Renal cortical epithelial cell (primary cell): ENCODE results near the gene MAP1S. TPM values are rescaled to one million over a fixed set of nuclear protein-coding genes. Genes with fewer than 3 reads are reported as not detected.

Experiments used
- DNase-seq: peaks from one replicate; pipeline ENCODE4 v3.0.0-alpha.2; 2011; ENCODE audit warnings: low read depth
- total RNA-seq: library from RNA; depleted of rRNA; stranded (reverse); fragments of >200 nt; gene quantifications from 2 replicates; pipeline ENCODE4 v1.2.3, GENCODE V29; 2014

MAP1S gene
- total RNA-seq, 1 donor from 2014 or later, result 43.3 TPM

DNA sequence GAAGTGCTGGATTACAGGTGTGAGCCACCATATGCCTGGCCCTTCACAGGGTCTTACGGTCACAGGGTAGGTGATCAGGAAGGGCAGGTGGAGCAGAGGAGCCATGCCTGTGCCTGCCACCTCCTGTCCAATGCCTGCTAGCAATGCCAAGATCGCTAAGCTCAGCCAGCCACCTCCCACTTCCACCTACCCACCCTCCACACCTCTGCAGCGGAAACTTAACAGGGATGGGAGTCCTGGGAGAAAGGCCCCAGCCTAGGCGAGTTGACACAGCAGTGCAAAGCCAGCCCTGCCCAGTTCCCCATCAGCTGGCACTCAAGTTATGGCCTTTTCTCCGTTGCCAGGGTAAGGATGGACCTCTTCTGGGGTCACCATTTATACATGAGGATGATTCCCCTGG, 16.1 kb downstream of the MAP1S start:
- DNase-seq, result no peak

DNA sequence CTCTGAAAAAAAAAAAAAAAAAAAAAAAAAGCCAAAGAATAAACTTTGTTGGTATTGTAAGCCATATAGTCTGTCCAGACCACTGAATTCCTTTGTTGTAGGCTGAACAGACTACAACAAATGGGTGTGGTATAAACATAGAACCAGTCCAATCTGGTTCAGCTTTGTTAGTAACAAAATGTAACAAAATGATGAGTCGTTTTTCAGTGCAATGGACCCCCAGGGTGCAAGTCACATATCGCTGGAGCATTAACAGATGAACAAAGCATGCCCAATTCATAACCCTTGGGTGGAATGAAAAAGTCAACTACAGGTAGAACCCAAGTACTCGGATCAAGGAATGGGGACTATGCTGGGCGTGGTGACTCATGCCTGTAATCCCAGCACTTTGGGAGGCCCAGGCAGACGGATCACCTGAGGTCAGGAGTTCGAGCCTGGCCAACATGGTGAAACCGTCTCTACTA, 18.4 kb downstream of the MAP1S start:
- peak; percentile 66 for DNase-seq

GRCh38 chr19:17739121-17739875, 20.0 kb downstream of the MAP1S start:
- no peak for DNase-seq

- DNase-seq, result no peak
These were observed 22.2 kb downstream of the MAP1S start for GRCh38 chr19:17741456-17741855.

- peak; percentile 79 for DNase-seq
These were observed 24.7 kb downstream of the MAP1S start for GRCh38 chr19:17743874-17744580.

- DNase-seq, result peak; percentile 86
These were observed 28.2 kb downstream of the MAP1S start for GRCh38 chr19:17747205-17748098.

DNA sequence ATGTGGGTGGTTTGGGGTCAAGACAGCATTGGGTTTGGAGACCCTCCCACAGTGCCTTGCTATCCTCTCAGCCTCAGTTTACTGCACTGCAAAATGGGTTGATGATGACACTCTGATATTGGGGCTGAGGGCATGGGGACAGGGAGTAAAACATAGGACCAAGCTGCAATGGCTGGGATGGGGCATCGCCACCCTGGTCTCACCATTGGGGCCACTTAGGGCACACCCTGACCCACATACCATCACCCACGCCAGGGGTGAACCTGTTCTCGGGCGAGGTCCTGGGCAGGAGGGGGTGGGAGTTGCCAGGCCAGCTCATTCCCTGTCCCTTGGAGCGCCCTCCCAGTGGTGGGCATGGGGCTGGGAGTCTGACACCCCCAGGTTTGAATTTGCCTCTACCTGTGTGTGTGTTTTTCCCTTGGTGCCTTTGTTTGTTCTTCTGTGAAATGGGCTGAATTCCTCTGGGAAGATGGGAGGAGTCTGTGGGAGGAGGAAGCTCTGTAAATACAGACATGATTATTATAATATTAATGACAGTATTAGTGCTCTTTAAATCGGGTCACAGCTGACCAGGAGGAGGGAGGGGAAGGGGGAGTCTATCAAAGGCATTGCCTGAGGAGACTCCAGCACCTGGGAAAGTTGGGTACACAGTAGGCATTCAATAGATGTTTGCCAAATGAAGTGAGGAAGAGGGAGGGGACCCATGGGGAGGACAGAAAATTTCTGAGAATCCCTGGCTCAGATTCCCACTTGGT, 29.8 kb downstream of the MAP1S start:
- no peak for DNase-seq

GRCh38 chr19:17749912-17750317, 30.6 kb downstream of the MAP1S start:
- no peak for DNase-seq

GRCh38 chr19:17751103-17751911, 32.0 kb downstream of the MAP1S start, which contains the start of gene FCHO1:
FCHO1 (plus strand) TSS chr19:17751477; CDS start chr19:17755165, 3,688 bp downstream.
- no peak for DNase-seq

DNA sequence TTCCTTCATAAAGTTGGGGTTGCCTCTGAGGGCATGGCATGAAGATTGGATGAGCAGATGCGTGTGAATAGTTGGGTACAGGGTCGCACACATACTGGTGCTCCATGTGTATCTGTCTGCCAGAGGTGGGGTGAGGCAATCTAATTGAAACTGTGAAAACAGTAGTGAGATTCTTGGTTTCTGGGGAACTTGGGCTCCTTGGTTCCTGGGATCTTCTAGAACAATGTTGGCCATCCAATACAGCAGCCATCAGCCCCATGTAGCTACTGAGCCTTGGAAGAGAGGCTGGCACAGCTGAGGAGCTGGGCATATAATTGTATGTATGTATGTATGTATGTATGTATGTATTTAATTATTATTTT, 32.6 kb downstream of the MAP1S start:
- no peak for DNase-seq

- DNase-seq, result no peak
These were observed 33.8 kb downstream of the MAP1S start for GRCh38 chr19:17752865-17753639.

- no peak for DNase-seq
These were observed 34.7 kb downstream of the MAP1S start for GRCh38 chr19:17753976-17754375.

DNA sequence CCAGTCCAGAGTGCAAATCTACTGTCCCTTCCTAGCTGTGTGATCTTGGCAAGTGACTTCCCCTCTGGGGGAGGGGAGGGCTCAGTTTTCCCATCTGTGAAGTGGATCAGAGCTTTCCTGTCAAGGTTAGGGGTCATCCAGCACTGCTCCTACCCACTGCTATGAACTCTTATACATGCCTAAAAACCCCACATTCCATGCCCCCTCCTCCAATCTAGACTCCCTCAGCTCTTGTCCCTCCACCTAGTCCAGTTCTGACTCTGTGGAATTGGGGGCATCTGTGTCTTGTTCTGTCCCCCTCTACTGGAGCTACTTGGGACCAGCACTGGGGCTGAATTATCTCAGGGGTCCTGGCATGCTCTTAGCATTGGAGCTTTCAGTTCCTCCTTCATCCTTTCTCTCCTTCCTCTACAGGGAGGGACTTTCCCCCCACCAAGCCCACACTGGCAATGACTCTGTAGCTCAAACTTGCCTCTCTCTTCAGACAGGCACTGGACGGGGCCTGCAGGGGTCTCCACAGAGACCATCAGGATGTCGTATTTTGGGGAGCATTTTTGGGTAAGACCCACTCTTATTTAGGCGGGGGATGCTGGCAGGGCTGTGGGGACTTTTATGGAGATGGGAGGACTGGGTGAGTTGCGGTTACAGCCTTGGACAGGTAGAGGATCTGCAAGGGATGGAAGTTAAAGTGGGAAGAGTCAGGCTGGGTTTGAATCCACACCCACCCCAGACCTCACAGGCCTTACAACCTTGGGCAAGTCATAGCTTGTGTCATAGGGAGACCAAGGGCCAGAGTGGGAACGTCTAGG, 35.6 kb downstream of the MAP1S start:
- no peak for DNase-seq

- DNase-seq, result no peak
These were observed 36.2 kb downstream of the MAP1S start for GRCh38 chr19:17755443-17755890.

GRCh38 chr19:17755977-17756670, 36.8 kb downstream of the MAP1S start:
- DNase-seq, result peak; percentile 20

DNA sequence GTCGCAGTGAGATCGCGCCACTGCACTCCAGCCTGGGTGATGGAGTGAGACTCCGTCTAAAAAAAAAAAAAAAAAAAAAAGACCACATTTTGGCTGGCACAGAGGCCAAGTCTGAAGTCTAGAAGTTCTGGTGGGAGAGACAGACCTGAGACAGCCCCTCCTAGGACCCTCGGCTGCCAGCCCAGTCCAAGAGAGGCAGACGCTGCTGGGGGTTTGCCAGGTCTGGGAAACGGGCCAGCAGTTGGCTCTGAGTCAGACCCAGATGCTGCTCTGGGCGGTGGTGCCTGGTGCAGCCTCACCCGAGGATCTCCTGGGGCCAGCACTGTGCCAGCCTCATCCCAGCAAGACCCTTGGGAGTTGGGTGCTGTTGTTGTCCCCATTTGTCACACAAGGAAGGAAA, 37.8 kb downstream of the MAP1S start:
- peak; percentile 39 for DNase-seq

GRCh38 chr19:17758515-17758914, 39.2 kb downstream of the MAP1S start:
- no peak for DNase-seq

GRCh38 chr19:17761148-17761547, 41.9 kb downstream of the MAP1S start:
- DNase-seq, result no peak
